ENCODE data around the gene CNTN6.

CNTN6 gene

DNA sequence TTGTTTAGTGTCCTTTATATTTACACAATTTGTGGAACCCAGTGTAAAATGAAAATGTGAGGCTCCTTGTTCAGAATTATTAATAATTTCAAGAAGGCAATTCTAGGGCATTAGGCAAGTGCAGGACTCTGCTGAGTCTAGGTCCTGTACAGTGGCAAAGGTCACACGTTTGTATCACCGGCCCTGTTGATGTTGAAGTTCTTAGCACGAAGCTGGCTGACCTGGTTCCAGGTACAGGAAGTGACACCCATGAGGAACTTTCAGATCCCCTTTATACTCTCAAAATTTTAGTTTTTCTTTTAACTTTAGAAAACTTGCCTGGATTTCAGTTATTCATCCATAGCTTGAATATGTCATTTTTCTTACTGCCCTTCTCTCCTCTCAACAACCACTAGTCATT is 349.4 kb downstream of the CNTN6 start:
- TF ChIP-seq, protein P1, sequence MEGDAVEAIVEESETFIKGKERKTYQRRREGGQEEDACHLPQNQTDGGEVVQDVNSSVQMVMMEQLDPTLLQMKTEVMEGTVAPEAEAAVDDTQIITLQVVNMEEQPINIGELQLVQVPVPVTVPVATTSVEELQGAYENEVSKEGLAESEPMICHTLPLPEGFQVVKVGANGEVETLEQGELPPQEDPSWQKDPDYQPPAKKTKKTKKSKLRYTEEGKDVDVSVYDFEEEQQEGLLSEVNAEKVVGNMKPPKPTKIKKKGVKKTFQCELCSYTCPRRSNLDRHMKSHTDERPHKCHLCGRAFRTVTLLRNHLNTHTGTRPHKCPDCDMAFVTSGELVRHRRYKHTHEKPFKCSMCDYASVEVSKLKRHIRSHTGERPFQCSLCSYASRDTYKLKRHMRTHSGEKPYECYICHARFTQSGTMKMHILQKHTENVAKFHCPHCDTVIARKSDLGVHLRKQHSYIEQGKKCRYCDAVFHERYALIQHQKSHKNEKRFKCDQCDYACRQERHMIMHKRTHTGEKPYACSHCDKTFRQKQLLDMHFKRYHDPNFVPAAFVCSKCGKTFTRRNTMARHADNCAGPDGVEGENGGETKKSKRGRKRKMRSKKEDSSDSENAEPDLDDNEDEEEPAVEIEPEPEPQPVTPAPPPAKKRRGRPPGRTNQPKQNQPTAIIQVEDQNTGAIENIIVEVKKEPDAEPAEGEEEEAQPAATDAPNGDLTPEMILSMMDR (conservative IDR thresholded peaks at IDR 0.05; ENCODE audit: low read depth, low read length), result no peak
- H3K27ac ChIP-seq, result no peak overlapping the region
- H3K4me2 ChIP-seq, result no peak overlapping the region
- no peak overlapping the region for H2AFZ ChIP-seq (ENCODE audit: low read depth)
- H3K27me3 ChIP-seq (ENCODE audit: insufficient read depth, low read depth), result no peaks in the 10 kb centered on the region
- no peaks in the 10 kb centered on the region for H3K4me1 ChIP-seq (ENCODE audit: low read depth, poor library complexity, severe bottlenecking)
- H4K20me1 ChIP-seq (ENCODE audit: insufficient read depth), result no peaks in the 10 kb centered on the region
- no peak overlapping the region for H3K9ac ChIP-seq
- H3K4me3 ChIP-seq (IDR thresholded peaks at IDR 0.05; ENCODE audit: insufficient read depth, low read depth, low read length), result no peak overlapping the region
- no peaks in the 10 kb centered on the region for H3K79me2 ChIP-seq (ENCODE audit: insufficient read depth, low read depth)
- no peaks in the 10 kb centered on the region for H3K36me3 ChIP-seq (ENCODE audit: insufficient read depth)

DNA sequence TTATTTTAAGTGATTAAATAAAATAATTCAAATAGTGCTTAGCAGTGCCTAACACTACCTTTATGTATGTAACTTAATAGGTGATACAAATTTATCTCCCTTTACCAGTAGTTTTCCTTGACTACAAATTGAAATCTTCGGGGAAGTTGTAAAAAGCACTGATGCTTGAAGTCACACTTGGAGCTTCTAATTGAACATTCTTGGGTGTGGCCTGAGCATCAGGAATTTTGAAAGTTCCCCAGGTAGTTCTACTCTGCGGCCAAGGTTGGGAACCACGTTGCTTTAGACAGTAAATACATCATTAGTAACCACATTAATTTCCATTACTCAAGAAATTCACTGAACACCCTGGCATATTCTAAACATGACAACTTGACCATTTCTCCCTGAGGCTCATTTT is 351.4 kb downstream of the CNTN6 start:
- H4K20me1 ChIP-seq (ENCODE audit: insufficient read depth), result no peaks in the 10 kb centered on the region
- no peak overlapping the region for H3K4me3 ChIP-seq (IDR thresholded peaks at IDR 0.05; ENCODE audit: insufficient read depth, low read depth, low read length)
- H3K4me1 ChIP-seq (ENCODE audit: low read depth, poor library complexity, severe bottlenecking), result no peaks in the 10 kb centered on the region
- no peak overlapping the region for H3K27ac ChIP-seq
- no peak overlapping the region for H3K9ac ChIP-seq
- no peaks in the 10 kb centered on the region for H3K36me3 ChIP-seq (ENCODE audit: insufficient read depth)
- TF ChIP-seq, protein P1 (conservative IDR thresholded peaks at IDR 0.05; ENCODE audit: low read depth, low read length), result no peak
- no peak overlapping the region for H2AFZ ChIP-seq (ENCODE audit: low read depth)
- no peaks in the 10 kb centered on the region for H3K79me2 ChIP-seq (ENCODE audit: insufficient read depth, low read depth)
- no peaks in the 10 kb centered on the region for H3K27me3 ChIP-seq (ENCODE audit: insufficient read depth, low read depth)
- H3K4me2 ChIP-seq, result no peak overlapping the region

DNA sequence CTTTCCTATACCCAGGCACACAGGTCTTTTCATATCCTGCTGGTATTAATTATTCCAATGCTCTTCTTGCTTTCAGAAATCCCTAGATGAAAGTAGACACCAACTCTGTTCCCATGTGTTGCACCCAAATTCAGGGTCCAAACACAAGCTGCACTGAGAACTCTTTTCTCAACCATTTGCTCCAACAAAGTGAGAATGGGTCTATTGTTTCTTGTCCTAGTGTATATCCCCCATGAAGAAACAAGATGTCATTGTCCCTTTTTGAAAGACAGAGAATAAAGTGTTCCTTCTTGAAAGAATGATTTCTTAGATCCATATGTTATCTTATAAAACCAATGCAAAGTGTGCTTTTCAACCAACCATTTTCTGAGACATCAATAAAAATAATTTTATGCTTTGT is 353.7 kb downstream of the CNTN6 start:
- Histone ChIP-seq H3K27me3 (ENCODE audit: insufficient read depth, low read depth) (no peaks in the 10 kb centered on the region), H3K4me2 (no peak overlapping the region), H3K4me1 (ENCODE audit: low read depth, poor library complexity, severe bottlenecking) (no peaks in the 10 kb centered on the region), H3K4me3 (IDR thresholded peaks at IDR 0.05; ENCODE audit: insufficient read depth, low read depth, low read length) (no peak overlapping the region), H3K36me3 (ENCODE audit: insufficient read depth) (no peaks in the 10 kb centered on the region), H3K27ac (no peak overlapping the region), H4K20me1 (ENCODE audit: insufficient read depth) (no peaks in the 10 kb centered on the region), H2AFZ (ENCODE audit: low read depth) (no peak overlapping the region), H3K9ac (no peak overlapping the region), H3K79me2 (ENCODE audit: insufficient read depth, low read depth) (no peaks in the 10 kb centered on the region)
- TF ChIP-seq, protein P1 (conservative IDR thresholded peaks at IDR 0.05; ENCODE audit: low read depth, low read length), result no peak

DNA sequence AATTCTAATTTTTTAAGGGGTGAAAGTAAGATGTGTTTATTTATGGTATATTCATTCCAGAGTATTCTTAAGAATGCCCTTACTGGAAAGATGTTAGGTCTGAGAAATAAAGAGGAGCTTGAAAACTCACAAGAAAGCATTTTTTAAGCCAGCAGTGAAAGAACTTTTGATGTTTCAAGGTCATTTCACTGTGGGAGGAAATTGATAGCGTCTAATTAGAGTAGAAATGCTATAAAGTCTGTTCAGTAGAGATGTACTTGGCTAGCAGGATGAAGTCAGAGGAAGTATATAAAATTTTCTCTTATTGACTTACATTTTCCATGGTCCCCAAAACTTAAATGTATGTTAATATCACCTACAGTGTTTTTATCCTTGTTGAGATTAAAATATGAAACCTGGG is 354.6 kb downstream of the CNTN6 start:
- TF ChIP-seq, protein P1 (conservative IDR thresholded peaks at IDR 0.05; ENCODE audit: low read depth, low read length), result no peak
- Histone ChIP-seq H3K36me3 (ENCODE audit: insufficient read depth) (no peaks in the 10 kb centered on the region), H4K20me1 (ENCODE audit: insufficient read depth) (no peaks in the 10 kb centered on the region), H3K9ac (no peak overlapping the region), H3K79me2 (ENCODE audit: insufficient read depth, low read depth) (no peaks in the 10 kb centered on the region), H3K4me1 (ENCODE audit: low read depth, poor library complexity, severe bottlenecking) (no peaks in the 10 kb centered on the region), H3K27ac (no peak overlapping the region), H3K4me2 (no peak overlapping the region), H3K4me3 (IDR thresholded peaks at IDR 0.05; ENCODE audit: insufficient read depth, low read depth, low read length) (no peak overlapping the region), H2AFZ (ENCODE audit: low read depth) (no peak overlapping the region), H3K27me3 (ENCODE audit: insufficient read depth, low read depth) (no peaks in the 10 kb centered on the region)

DNA sequence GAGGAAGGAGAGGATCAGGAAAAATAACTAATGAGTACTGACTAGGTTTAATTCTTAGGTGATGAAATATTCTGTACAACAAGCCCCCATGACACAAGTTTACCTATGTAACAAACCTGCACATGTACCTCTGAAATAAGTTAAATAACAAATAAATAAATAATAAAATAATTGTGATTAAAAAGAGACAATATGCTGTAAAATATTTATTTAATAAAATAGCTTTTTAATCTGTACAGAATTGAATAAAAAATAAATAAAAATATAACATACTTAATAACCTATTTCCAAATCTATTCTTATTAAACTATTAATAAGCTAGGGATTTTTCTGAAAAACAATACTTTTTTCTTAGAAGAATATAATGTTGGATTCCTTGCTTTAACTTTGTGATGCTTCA is 355.6 kb downstream of the CNTN6 start:
- H4K20me1 ChIP-seq (ENCODE audit: insufficient read depth), result no peaks in the 10 kb centered on the region
- no peak overlapping the region for H3K4me3 ChIP-seq (IDR thresholded peaks at IDR 0.05; ENCODE audit: insufficient read depth, low read depth, low read length)
- H3K4me1 ChIP-seq (ENCODE audit: low read depth, poor library complexity, severe bottlenecking), result no peaks in the 10 kb centered on the region
- no peak overlapping the region for H3K4me2 ChIP-seq
- no peaks in the 10 kb centered on the region for H3K79me2 ChIP-seq (ENCODE audit: insufficient read depth, low read depth)
- no peaks in the 10 kb centered on the region for H3K36me3 ChIP-seq (ENCODE audit: insufficient read depth)
- TF ChIP-seq, protein P1 (conservative IDR thresholded peaks at IDR 0.05; ENCODE audit: low read depth, low read length), result no peak
- H3K9ac ChIP-seq, result no peak overlapping the region
- no peaks in the 10 kb centered on the region for H3K27me3 ChIP-seq (ENCODE audit: insufficient read depth, low read depth)
- H3K27ac ChIP-seq, result no peak overlapping the region
- H2AFZ ChIP-seq (ENCODE audit: low read depth), result no peak overlapping the region

Data from KMS-11 (cell line).